GM20431 (cell line): Measurements from ENCODE around the gene UBE2L5.

Source experiments
- in situ Hi-C: fragments of 300-500 bp; cut with MseI, MboI; formaldehyde crosslinking; loops from one replicate; pipeline ENCODE4 v1.15.0; 2020; ENCODE audit warnings: low sequenced_read_pairs; ENCODE audit not compliant: unreplicated experiment

The UBE2L5 gene

GRCh38 chr13:30403456-30403855 lies 18.8 kb upstream of the UBE2L5 start:
- in situ Hi-C loops: no loop called here

DNA sequence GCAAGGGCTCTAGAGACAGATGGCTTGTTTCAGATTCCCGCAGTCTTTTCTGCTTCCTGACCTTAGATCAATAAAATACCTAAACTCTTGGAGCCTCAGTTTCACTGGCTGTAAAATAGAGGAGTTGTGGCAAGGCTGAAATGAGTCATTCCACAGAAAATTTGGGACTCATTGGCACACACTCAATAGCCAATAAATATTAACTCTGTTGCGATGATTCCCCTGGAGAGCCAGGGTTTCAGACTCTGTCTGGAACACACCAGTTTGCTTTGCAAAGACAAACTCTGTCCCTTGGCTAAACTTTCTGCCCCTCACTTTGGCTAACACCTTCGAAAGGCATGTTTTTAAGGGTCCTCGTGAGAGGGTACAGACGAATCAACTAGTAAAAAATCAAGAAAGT lies 18.1 kb upstream of the UBE2L5 start:
- in situ Hi-C loops: no loop called here

- in situ Hi-C loops: no loop called here
Measured at GRCh38 chr13:30406779-30407416, 15.4 kb upstream of the UBE2L5 start.

DNA sequence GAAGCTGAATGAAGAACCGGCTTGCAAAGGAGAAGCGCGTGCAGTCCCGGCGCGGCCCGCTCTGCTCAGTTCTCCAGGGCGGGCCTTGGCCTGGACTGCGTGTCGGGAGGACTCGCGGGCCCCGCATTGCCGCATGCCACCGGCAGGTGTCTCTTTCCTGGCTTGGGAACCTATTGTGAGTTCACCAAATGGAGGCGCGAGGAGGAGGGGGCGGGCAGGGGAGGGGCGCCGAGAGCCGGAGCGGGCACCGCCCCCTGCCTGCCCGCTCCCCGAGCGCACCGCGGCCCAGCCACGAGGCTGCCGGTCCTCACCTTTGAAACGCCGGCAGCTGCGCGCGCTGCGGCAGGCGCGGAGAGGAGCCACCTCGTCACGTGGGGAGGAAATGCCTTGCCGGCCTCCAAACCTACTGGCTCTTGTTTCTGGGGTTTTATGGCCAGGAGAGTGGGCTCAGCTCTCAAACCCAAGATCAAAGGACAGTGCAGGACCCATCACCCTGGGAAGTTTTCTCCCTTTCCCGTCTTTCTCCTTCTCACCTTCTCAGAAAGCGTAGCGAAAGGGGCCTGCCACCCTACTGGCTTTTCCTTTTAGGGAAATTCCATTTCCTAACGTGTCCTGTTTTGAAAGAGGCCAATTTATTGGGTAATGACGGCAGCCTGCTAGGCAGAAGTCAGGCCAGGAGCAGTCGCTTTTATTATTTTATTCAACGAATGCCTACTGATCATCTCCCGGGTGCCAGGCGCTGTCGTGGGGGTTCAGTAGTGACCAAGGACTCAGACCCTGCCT lies 13.8 kb upstream of the UBE2L5 start:
- in situ Hi-C loops: no loop called here

GRCh38 chr13:30409886-30410704 lies 12.2 kb upstream of the UBE2L5 start:
- in situ Hi-C loops: no loop called here

DNA sequence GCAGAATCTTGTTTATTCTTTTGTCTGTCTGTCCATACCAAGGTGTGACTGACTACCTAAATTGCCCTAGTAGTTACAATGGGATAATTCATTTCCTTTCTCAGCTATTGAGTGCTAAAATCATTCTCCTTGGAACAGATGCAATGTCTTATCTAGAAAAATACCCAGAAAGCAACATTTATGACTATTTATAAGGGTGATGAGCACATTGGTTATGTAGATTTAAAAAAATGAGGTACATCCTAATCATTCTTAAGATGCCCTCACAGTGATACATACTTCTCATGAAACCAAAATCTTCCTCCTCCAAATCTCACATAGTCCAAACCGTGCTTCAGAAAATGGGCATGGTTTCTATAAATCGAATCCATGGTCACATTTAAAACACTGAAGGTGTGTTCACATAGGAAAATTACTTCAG lies 11.6 kb upstream of the UBE2L5 start:
- in situ Hi-C loops: no loop called here

GRCh38 chr13:30412346-30412745 lies 9.9 kb upstream of the UBE2L5 start:
- in situ Hi-C loops: no loop called here

- in situ Hi-C loops: no loop called here
Measured at GRCh38 chr13:30413842-30414241, 8.5 kb upstream of the UBE2L5 start.

DNA sequence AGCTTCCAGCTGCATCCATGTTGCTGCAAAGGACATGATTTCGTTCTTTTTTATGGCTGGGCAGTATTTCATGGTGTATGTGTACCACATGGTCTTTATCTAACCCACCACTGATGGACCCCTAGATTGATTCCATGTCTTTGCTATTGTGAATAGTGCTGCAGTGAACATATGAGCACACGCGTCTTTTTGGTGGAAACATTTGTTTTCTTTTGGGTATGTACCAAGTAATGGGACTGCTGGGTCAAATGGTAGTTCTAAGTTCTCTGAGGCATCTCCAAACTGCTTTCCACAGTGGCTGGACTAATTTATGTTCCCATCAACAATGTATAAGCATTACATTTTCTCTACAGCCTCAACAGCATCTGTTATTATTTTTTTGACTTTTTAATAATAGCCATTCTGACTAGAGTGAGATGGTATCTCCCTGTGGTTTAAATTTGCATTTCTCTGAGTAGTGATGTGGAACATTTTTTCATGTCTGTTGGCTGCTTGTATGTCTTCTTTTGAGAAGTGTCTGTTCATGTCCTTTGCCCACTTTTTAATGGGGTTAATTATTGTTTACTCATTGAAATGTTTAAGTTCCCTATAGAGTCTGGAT lies 6.8 kb upstream of the UBE2L5 start:
- in situ Hi-C loops: no loop called here

DNA sequence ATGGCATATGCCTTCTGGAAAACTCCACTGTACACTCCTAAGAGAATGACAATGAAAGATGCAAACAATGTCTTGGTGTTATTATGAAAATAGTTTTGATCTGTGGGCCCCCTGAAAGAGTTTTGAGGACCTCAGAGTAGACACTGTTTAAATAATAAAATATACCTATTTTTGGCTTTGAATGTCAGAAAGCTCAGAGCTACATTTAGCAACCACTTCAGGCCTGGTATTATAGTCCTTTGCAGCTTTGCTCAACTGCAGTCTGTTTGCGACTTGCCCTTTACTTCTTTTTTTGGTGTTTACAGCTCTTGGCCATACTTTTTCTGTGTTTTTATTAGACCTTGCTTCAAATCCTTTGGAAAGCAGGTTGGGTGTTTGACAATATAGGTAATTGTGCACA lies 5.8 kb upstream of the UBE2L5 start:
- in situ Hi-C loops: no loop called here

DNA sequence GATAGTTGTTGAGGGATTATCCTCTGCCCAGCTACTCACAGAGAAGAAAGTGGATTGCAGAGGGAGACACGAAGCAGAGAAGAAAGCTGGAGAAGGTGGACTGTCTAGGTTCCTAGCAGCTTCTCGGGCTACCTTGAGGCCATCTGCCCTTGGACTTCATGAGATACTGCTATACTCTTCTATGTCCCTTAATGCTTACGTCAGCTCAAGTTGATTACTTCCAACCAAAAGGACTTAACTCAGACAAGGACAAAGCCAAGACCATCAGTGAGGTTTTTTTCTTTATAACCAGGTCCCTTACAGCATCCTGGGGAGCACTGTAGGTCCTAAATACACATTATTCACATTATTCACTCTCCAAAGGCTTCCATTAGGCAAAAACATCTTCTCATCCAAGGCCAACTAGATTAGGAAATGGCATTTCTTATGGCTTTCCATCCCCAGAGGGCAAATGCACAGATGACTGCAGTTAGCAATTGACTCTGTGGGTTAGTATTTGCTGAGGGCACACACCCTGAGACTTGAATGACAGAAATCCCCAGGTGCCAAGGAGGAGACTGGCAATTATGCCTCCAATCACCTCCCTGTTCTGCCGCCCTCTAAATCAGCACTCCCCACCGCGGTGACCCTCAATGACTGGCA lies 4.1 kb upstream of the UBE2L5 start:
- in situ Hi-C loops: no loop called here

DNA sequence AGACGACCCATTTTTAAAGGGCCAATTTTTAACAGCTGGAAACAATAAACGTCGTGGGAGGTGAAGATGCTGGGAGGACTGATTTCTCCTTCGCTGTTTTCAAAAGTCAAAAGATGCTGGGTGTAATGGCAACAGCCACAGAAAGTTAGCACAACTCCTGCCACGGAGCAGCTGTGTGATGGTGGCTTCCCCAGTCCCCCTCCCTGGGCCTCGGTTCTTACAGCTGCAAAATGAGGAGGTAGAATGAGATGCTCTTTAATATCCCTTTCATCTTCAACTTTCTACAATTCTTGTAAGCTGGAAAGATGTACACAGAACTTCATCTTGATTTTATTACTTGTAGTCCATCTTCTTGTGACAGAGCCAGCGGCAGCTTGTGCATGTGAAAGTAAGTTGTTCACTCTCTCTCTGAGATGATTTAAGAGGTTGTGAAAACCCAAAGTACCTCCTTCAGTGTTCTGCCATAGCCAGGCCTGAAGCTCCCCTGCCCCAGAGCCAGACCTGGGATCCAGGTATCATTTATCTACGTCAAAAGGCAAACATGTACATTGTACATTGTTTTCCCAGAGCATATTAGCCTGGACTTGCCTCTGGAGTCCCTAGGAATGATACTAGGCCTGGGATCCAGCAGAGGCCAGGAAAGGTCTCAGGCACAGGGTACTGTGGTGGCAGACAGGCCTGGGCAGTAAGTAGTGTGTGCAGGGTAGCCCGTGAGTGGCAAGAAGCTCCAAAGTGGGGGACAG lies 3.4 kb upstream of the UBE2L5 start:
- in situ Hi-C loops: no loop called here

DNA sequence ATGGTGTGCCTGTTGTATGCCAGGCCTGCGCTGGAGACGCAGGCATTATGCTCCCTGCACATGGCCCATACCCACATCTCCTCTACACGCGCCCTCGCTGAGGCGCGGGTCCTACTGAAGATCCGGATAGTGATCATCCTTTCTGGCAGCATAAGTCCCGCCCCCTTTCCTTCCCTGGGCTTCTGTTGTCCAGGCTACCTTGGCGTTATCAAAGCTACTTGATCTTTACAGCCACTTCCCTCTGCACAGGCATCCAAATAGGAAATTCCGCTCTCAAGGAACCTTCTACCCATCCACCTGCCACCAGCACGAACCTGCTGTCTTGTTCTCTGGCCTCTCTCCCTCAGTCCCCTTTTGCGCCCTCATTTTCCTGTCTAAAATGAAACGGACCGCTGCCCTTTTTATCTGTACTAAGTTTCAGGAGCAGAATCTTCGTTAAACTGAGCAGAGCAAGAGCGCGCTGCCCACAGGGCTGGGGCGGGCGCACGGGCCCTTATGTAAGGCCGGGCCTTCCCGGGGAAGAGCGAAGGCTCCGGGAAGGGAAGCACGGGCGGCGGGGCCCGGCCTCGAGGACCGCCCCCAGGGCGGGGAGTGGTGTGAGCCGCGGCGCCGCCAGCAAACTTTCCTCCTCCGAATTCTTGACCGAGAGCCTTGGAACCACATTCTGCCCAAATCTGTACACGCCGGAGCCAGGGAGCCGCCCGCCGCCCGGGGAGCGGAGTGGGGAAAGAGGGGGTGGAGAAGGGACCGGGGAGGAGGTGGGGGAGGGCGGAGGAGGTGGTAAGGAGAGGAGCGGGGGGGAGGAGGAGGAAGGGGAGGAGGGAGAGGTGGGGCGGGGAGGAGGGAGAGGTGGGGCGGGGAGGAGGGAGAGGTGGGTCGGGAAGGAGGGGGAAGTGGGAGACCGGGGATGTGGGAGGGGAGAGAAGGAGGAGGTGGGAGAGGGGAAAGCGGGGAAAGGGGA lies 920 bp upstream of the UBE2L5 start:
- in situ Hi-C loops: no loop called here

DNA sequence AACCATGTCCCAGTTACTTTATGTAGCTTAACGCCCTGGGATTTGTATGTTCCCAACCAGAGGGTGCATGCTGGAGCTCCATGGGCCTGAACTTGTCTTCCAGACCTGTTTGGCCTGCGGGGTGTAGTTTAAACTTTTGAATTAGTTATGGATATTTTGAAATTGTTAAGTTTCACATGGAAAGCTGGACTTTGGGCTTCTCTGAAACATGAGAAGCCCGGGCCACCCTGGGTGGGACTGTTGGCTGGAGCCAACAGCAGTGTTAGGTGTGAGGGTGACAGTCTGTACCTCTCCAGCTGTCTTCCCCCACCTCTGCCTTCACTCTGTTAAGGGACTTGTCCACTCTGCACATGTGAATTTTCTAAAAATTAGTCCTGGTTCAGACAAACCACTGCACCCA lies 1.6 kb downstream of the UBE2L5 start:
- in situ Hi-C loops: no loop called here

- in situ Hi-C loops: no loop called here
Measured at GRCh38 chr13:30429235-30429634, 6.9 kb downstream of the UBE2L5 start.

- in situ Hi-C loops: no loop called here
Measured at GRCh38 chr13:30429721-30430694, 7.7 kb downstream of the UBE2L5 start.

GRCh38 chr13:30431269-30431940 lies 9.1 kb downstream of the UBE2L5 start:
- in situ Hi-C loops: no loop called here
